Fibroblast of lung (primary cell): ENCODE data around the gene RPL13A.

Experiments
- CTCF ChIP-seq, 2 donors: IDR thresholded peaks in 1 of 2; conservative IDR thresholded peaks in 1 of 2; 1 replicate in 1 of 2; 2 replicates in 1 of 2; pipeline ENCODE4 v1.5.1; 2011 to 2012; ENCODE audit warnings: low read length in 2 of 2, control low read depth in 1 of 2, inconsistent platforms in 1 of 2, low read depth in 1 of 2, mild to moderate bottlenecking in 1 of 2
- EZH2 ChIP-seq: IDR thresholded peaks from 2 replicates; pipeline ENCODE4 v1.5.1; 2012; ENCODE audit warnings: low read length, control low read depth, mild to moderate bottlenecking; ENCODE audit errors: missing control alignments

GRCh38 chr19:49462492-49462891, 24.9 kb upstream of the RPL13A start:
- TF ChIP-seq EZH2 (no peak), CTCF (conservative IDR thresholded peaks at IDR 0.05 in 1 of 2, IDR thresholded peaks at IDR 0.05 in 1 of 2; ENCODE audit: low read depth in 1 of 2, low read length in 2 of 2) (no peak)
